ENCODE data around the gene KRT79.

KRT79 gene

DNA sequence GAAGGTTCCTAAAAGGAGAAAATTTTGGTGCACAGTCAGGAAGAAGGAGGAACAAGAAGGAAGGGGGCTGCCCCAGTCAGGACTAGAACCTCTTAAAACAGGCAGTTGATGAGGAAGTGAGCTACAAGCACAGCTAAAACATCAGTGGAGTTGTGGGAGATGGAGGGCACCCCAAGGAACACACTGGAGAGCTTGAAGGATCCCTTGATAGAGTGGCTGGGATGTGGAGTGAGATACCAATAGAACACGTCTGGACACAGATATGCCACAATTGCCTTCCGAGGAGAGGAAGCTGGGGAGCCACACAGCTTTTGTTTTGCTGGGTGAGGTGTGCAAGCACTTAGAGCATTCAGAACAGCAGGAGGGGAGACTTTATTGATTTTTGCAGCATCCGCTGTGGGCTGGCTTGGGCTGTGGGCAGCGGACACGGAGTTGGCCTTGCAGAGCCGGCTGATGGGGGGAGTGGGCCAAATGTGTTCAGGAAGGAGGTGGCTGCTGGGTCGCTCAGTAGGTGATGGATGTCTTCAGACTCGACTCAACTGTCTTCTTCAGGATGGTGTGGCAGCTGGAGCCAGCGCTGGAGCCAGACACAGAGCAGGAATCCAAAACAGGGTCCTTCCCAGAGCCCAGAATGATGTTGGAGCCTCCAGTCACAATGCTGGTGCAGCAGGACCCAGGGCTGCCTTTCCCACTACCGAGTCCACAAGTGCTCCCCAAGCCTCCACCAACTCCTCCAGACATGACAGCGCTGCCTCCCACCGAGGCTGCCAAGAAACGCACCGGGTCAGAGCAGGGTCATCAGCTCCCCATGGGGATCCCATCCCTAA is 4.7 kb upstream of the KRT79 start:
- DNase-seq (ENCODE audit: low read depth), result no peak
- no peak overlapping the region for H3K4me3 ChIP-seq (ENCODE audit: low read length)
- TF ChIP-seq, protein P1, sequence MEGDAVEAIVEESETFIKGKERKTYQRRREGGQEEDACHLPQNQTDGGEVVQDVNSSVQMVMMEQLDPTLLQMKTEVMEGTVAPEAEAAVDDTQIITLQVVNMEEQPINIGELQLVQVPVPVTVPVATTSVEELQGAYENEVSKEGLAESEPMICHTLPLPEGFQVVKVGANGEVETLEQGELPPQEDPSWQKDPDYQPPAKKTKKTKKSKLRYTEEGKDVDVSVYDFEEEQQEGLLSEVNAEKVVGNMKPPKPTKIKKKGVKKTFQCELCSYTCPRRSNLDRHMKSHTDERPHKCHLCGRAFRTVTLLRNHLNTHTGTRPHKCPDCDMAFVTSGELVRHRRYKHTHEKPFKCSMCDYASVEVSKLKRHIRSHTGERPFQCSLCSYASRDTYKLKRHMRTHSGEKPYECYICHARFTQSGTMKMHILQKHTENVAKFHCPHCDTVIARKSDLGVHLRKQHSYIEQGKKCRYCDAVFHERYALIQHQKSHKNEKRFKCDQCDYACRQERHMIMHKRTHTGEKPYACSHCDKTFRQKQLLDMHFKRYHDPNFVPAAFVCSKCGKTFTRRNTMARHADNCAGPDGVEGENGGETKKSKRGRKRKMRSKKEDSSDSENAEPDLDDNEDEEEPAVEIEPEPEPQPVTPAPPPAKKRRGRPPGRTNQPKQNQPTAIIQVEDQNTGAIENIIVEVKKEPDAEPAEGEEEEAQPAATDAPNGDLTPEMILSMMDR (IDR thresholded peaks at IDR 0.05; ENCODE audit: insufficient read depth, low read depth, low read length, missing control alignments), result no peak

DNA sequence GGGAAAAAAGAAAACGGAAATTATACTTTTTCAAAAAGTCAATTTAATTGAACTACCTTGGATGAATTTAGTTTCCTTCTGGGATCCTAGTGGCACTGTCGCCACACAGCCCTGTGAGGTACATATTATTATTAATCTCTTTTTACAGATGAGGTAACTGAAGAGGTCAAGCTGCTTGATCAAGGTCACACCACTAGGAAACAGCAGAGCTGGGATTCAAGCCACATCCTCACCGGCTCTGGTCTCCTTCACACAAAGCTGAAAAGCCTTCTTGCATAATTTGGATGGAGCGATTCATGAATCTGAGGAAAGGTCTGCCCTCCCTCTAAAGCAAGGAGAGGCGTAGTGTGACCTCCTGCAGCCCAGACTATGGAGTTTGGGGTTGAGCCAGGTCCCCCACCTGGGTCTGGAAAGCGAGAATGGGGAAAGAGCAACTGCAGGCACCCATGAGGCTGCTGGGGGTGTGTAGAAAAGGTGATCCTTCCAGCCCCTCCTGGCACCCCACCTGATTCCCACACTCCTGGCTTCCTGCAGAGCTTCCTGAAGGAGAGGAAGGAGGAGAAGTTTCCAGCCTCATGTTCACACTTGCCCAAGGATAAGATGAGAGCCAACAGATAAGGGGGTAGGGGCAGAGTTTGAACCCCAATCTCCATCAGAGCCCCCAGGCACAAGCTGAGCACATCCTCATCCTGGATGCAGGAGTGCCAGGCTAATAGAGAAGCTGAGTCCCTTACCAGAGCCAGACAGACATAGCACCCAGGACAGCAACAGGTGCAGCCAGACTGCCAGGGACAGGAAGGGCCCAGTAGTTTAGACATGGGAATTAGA is 3.9 kb upstream of the KRT79 start:
- no peak for DNase-seq (ENCODE audit: low read depth)
- TF ChIP-seq, protein P1 (IDR thresholded peaks at IDR 0.05; ENCODE audit: insufficient read depth, low read depth, low read length, missing control alignments), result no peak

DNA sequence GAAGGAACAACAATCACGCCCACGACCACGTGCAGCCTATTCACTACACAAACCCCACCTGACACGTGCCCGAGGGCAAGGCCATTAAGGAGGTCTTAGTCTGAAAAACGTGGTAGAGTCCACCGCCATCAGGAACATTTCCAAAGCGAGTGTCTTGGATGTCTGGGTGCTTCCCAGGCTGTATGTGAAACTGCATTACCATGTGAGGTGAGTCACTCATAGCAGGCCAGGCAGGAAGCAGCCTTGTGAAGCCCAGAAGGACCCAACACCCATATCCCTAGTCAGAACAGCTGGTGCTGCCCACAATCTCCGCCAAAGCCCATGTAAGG is 3.3 kb upstream of the KRT79 start:
- DNase-seq (ENCODE audit: low read depth), result peak; percentile 86
- H3K4me3 ChIP-seq (ENCODE audit: low read length), result no peak overlapping the region
- TF ChIP-seq, protein P1 (IDR thresholded peaks at IDR 0.05; ENCODE audit: insufficient read depth, low read depth, low read length, missing control alignments), result no peak

More for the DNA sequence above, 3.9 kb upstream of the KRT79 start:
- no peak overlapping the region for H3K4me3 ChIP-seq (ENCODE audit: low read length)

DNA sequence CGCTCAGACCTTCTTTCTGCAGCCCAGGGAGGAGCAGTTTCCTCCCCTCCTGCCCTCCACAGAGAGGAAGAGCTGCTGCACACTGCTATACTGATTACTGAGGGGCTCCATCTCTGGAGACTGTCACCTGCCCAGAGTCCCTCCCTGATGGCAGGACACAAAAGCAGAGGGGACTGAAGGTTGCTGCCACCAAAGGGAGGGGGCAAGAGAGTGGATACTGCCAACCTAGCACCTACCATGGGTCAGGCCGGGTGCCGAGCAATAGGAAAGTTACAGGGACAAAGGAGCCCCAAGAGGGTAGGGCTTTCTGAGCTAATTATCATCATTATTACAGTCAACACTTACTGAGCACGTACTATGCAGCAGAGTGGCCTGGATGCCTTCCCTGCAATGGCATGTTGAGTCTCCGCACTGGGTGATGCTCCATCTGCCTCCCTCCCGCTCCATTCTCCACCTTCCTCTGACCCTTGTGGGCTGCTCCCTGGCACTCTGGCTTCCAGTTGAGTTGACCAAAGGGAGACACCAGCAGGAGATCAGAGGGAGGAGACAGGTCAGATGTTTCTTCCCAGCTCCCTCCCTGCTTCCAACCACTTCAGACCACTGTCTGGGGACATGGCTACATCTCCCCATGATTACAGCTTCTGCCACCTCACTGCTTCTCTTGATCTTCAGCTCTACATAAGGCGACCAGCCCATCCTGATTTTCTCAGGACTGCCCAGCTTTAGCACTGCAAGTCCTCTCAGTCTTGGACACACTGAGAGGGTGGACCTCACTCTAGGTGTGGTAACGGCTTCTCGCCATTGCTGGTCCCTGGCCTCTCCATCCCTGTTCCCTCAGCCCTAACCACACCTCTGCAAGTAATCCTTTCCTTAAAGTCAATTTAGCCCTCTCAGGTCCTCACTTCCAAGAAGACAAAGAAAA is 2.6 kb upstream of the KRT79 start:
- no peak for DNase-seq (ENCODE audit: low read depth)
- TF ChIP-seq, protein P1 (IDR thresholded peaks at IDR 0.05; ENCODE audit: insufficient read depth, low read depth, low read length, missing control alignments), result no peak
- H3K4me3 ChIP-seq (ENCODE audit: low read length), result no peak overlapping the region

DNA sequence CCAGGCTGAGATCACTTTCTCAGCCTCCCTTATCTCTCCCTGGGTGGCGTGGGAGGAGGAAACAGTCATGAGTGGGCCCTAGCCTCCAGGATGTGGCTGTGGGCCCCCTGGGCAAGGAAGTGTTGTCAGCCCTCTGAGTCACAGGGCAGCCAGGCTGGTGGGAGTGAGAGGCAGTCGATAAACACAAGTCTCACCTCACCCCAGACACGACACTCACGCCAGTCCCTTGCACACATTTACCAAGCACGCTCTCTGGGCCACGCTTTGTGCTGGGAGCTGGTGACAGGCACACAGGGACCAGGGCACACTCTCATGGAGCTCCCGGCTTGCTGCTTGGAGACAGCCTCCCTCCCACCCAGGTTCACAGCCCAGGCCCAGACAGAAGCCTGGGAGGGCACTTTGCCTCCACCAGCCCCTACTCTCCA is 1.9 kb upstream of the KRT79 start:
- no peak overlapping the region for H3K4me3 ChIP-seq (ENCODE audit: low read length)
- TF ChIP-seq, protein P1 (IDR thresholded peaks at IDR 0.05; ENCODE audit: insufficient read depth, low read depth, low read length, missing control alignments), result no peak
- peak; percentile 66 for DNase-seq (ENCODE audit: low read depth)

DNA sequence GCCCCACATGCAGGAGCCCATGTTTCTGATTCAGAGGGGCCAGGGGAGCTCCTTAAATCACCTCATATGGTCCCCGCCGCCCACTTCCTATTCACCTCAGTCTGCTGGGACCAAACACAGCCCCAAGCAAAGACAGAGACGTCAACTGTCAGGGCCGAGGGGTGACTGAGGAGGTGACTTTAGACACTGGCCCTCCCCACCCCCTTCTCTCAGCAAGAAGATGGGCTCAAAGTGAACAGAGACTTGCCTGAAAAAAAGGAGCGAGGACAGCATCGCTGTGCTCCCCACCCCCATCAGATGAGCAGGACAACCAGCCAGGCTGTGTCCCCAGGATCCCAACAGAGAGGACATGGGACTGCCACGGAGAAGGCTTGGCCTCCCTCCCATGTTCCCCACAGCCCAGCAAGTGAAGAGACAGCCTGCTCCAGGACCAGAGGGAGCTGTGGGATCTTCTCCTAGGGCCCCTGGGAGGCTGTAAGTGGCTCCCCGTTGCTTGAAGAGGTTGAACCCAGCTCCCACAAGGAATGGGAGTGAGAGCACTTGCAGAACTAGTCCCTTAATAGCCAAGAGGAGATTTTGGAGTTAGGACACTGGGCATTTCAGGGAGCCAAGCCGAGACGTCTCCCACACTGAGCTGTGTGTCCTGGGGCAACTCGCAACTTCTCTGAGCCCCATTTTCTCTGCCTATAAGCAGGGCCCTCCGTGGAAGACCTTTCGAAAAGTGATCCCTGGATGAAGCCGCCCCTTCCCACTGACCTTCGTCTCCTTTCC is 1.3 kb upstream of the KRT79 start:
- TF ChIP-seq, protein P1 (IDR thresholded peaks at IDR 0.05; ENCODE audit: insufficient read depth, low read depth, low read length, missing control alignments), result no peak
- no peak for DNase-seq (ENCODE audit: low read depth)
- no peak overlapping the region for H3K4me3 ChIP-seq (ENCODE audit: low read length)
